ENCODE data around the gene APBB1. TPM values are rescaled to one million over a fixed set of nuclear protein-coding genes. Genes with fewer than 3 reads are reported as not detected.

APBB1 gene
- total RNA-seq, 1 experiment from 2014 or later: 5.2 TPM

GRCh38 chr11:6391537-6392134 lies 27.3 kb downstream of the APBB1 start:
- DNase-seq (ENCODE audit: low spot score): no peak

DNA sequence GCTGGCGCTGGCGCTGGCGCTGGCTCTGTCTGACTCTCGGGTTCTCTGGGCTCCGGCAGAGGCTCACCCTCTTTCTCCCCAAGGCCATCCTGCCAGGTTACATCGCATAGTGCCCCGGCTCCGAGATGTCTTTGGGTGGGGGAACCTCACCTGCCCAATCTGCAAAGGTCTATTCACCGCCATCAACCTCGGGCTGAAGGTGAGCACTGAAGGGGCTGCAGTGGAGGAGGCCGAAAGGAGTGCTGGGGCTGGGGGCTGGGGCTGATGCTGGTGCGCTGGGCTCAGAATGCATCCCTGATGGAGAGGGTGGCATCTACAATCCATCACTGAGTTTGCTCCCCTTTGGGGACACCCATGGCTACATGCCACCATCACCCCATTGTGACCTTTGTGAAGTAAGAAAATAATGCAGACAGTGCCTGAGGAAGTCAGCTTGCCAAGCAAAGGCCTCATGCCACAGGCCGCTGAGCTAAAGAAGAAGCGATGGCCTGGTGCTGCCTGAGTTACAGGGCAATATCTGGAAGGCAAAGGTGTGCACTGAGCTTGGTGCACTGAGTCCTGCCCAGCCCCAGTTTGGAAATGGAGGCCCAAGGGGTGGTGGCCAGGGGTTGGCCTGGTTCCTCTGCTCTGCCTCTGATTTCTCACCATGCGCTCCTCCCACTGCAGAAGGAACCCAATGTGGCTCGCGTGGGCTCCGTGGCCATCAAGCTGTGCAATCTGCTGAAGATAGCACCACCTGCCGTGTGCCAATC lies 28.0 kb downstream of the APBB1 start:
- no peak for DNase-seq (ENCODE audit: low spot score)

GRCh38 chr11:6389905-6390717 lies 28.8 kb downstream of the APBB1 start, which contains the start of gene SMPD1:
TSS of gene SMPD1 (plus strand) at chr11:6390474. CDS start at chr11:6390599, 125 bp downstream.
- peak; percentile 87 for DNase-seq (ENCODE audit: low spot score)

- DNase-seq (ENCODE audit: low spot score): no peak
Measured at GRCh38 chr11:6388748-6389147, 30.1 kb downstream of the APBB1 start.

GRCh38 chr11:6387811-6388599 lies 30.9 kb downstream of the APBB1 start:
- no peak for DNase-seq (ENCODE audit: low spot score)

- DNase-seq (ENCODE audit: low spot score): no peak
Measured at GRCh38 chr11:6385046-6385777, 33.7 kb downstream of the APBB1 start.

DNA sequence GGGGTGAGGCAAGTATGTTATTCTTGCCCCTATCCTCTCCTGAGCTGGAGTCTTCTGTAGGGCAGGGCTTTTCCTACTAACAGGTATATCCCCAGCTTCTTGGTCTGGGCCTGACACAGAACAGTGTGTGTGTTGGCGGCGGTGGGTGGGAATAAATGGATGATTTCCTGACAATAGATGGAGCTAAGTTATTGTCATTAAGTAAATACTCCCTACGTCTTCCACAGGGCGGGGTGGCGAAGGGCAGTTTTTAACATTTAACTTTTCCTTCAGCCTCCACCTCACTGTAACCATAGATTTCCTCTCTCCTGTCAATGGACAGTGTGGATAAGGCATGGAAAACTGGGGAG lies 40.3 kb downstream of the APBB1 start:
- DNase-seq (ENCODE audit: low spot score): no peak

DNA sequence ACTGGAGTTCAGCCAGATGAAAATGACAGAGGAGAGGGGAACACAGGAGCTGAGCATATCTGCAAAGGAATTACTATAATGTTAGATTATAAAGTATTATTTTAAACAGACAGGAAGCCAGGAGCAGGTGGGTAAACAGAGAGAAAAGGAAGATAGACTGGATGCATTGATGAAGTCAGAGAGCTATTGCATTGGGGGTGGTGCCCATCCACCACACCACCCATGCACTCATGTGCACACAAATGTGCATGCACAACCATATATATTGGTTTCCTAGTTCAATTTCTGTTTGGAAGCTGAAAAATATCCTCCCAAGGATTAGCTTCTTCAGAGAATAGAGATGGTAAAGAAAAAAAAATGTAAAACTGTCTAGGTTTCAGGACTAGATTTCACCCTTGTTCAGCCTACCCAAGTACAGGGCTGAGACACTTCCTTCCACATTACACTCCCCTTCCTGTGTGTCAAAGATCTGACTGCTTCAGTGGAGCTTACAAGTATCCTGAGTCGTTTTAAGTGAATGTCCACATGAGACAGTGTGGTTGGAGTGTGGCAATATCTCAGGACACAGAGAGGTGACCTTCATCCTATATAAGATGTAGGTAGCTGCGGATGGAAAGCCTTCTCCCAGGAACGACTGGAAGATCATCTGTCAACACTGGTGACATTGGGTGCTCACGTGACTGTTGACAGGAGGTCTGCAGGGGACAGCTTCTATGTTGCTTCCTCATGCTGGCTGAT lies 40.8 kb downstream of the APBB1 start:
- no peak for DNase-seq (ENCODE audit: low spot score)

DNA sequence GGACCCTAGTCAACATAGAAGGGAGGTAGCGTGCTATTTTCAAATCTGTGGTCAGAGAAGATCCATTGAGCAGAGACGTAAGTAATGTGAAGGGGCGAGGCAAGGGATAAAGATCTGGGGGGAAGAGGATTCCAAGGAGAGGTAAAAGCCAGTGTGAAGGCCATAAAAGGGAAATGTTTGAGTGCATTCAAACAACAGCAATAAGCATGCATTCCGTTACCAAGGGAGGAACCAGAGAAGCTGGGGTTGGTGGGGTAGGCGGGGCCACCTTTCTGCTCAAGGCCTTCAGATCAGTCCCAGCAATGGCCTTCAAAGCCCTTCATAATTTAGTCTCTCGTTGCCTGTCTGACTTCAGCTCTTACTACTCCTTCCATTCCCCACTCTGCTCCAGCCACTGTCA lies 47.1 kb downstream of the APBB1 start:
- DNase-seq (ENCODE audit: low spot score): no peak

GRCh38 chr11:6365659-6366058 lies 53.2 kb downstream of the APBB1 start:
- no peak for DNase-seq (ENCODE audit: low spot score)

- DNase-seq (ENCODE audit: low spot score): peak; percentile 83
Measured at GRCh38 chr11:6362873-6363678, 55.8 kb downstream of the APBB1 start.

- no peak for DNase-seq (ENCODE audit: low spot score)
Measured at GRCh38 chr11:6362185-6362872, 56.6 kb downstream of the APBB1 start.

- no peak for DNase-seq (ENCODE audit: low spot score)
Measured at GRCh38 chr11:6360183-6360582, 58.7 kb downstream of the APBB1 start.

GRCh38 chr11:6357222-6357621 lies 61.7 kb downstream of the APBB1 start:
- peak; percentile 88 for DNase-seq (ENCODE audit: low spot score)

- no peak for DNase-seq (ENCODE audit: low spot score)
Measured at GRCh38 chr11:6356503-6357055, 62.3 kb downstream of the APBB1 start.

GRCh38 chr11:6354651-6355485 lies 64.0 kb downstream of the APBB1 start:
- peak; percentile 49 for DNase-seq (ENCODE audit: low spot score)

- peak; percentile 57 for DNase-seq (ENCODE audit: low spot score)
Measured at GRCh38 chr11:6353367-6353987, 65.4 kb downstream of the APBB1 start.

Measured in H4 (cell line).